ENCODE results near the gene IFI27L1.

- no peak for TF ChIP-seq CTCF (IDR thresholded peaks at IDR 0.05)
- TF ChIP-seq POLR2AphosphoS5 (IDR thresholded peaks at IDR 0.05; ENCODE audit: low read depth, low read length): no peak
- TF ChIP-seq REST (IDR thresholded peaks at IDR 0.05; ENCODE audit: insufficient read depth in 1 of 2, low read depth in 2 of 2, low read length in 1 of 2): no peak
- TF ChIP-seq SIN3A (IDR thresholded peaks at IDR 0.05; ENCODE audit: borderline replicate concordance, insufficient read depth, low read depth, low read length): no peak
- no peak for TF ChIP-seq TCF7L2 (IDR thresholded peaks at IDR 0.05; ENCODE audit: low read depth, low read length)
These were observed 293 bp downstream of the IFI27L1 start for GRCh38 chr14:94081386-94081820.

All from Panc1 (cell line).